DOHH2 (cell line): ENCODE measurements around the gene SLC12A8.
"Not testable (repeated sequence)": the region's sequence is repeated elsewhere in the genome, so short reads cannot be mapped to it uniquely, and the experiment has no call there.

Experiments
- EZH2phosphoT487 ChIP-seq: fragments of 200-600 bp; sonication (generic); IDR thresholded peaks from 2 replicates; pipeline ENCODE4 v1.6.1; 2017; ENCODE audit warnings: borderline replicate concordance, mild to moderate bottlenecking, antibody characterized with exemption, low read length, moderate library complexity, mixed read lengths
- TF ChIP-seq, protein P1 (sequence below): fragments of 200-600 bp; sonication (generic); IDR thresholded peaks from one replicate; pipeline ENCODE4 v1.5.1; 2014; ENCODE audit warnings: antibody characterized with exemption, mild to moderate bottlenecking, low read depth, low read length; ENCODE audit not compliant: poor library complexity, severe bottlenecking

DNA sequence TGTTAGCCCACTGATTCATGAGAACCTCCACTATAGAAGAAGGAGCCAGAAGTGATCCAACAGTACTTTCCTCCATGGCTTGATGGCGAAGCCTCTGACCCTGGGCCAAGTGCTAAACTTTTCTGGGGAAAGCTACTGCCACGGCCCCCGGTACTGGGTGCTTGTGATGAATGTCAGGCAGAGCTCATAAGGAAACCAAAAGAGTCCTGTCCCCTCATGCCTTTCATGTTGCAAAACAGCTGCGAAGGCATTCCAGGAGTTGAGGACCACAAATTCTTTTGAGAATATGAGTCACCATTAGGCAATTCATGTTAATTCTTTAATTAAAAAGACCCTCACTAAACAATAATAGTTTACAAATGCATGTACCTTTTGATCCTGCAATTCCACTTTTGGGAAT lies 130.2 kb downstream of the SLC12A8 start:
- TF ChIP-seq, protein P1, sequence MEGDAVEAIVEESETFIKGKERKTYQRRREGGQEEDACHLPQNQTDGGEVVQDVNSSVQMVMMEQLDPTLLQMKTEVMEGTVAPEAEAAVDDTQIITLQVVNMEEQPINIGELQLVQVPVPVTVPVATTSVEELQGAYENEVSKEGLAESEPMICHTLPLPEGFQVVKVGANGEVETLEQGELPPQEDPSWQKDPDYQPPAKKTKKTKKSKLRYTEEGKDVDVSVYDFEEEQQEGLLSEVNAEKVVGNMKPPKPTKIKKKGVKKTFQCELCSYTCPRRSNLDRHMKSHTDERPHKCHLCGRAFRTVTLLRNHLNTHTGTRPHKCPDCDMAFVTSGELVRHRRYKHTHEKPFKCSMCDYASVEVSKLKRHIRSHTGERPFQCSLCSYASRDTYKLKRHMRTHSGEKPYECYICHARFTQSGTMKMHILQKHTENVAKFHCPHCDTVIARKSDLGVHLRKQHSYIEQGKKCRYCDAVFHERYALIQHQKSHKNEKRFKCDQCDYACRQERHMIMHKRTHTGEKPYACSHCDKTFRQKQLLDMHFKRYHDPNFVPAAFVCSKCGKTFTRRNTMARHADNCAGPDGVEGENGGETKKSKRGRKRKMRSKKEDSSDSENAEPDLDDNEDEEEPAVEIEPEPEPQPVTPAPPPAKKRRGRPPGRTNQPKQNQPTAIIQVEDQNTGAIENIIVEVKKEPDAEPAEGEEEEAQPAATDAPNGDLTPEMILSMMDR, result not testable (repeated sequence)
- TF ChIP-seq EZH2phosphoT487, result not testable (repeated sequence)
